ENCODE data around the gene HSD17B3. TPM values are rescaled to one million over a fixed set of nuclear protein-coding genes. Genes with fewer than 3 reads are reported as not detected.

HSD17B3 gene
- total RNA-seq, 6 experiments from 2014 or later = not detected

DNA sequence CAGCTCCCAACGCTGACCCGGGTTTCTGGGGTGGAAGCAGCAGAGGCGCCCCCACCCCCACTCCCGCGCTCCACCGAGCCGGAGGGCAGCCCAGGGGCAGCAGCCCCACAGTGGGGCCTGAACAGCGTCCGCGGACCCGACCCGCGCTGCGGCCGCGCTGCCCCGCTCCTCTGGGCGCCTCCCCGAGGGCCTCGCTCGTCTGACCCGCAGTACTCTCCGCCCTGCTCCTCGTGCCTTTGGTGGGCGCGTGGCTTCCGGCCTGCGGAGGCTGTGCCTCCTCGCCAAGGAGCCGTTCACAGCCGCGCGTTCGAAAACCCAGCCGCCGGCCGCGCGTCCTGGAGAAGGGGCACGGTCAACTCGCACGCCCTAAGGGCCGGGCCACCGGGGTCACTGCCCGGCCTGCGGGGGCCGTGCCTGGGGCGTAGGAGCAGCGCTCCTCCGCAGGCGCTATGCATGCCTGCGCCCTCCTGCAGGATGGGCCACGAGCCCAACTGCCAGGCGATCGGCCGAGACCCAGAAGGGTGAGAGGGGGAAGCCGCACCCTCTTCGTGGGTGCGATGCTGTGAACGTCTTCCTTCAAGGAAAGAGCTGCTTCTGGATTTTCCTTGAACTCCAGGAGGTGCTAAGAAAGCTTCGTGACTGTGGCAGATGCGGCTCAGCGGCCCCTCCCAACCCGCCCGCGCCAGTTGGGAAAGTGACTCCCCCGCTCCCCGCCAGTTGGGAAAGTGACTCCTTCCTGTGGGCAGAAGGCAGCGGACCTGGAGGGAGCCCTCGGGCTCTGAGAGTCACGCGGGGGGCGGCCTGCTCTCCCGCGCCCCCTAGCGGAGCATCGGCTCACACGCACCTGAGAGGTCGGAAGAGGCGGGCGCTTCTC is 82.7 kb downstream of the HSD17B3 start:
- TF ChIP-seq CTCF (IDR thresholded peaks at IDR 0.05) = peak; percentile 75
- H3K36me3 Mint-ChIP-seq (ENCODE audit: low read depth) = no peaks in the 10 kb centered on the region; the same call in 1 of the 2 replicates
- peaks cover 7% of the 10 kb centered on the region for H3K4me1 Mint-ChIP-seq (ENCODE audit: low read depth)
- peaks cover 27% of the 10 kb centered on the region for H3K27me3 Mint-ChIP-seq (ENCODE audit: insufficient read depth)
- no peak overlapping the region for H3K27ac Mint-ChIP-seq
- peaks cover 5% of the 10 kb centered on the region for H3K9me3 Mint-ChIP-seq
- no peak for DNase-seq
- H3K4me3 Mint-ChIP-seq = no peak overlapping the region

DNA sequence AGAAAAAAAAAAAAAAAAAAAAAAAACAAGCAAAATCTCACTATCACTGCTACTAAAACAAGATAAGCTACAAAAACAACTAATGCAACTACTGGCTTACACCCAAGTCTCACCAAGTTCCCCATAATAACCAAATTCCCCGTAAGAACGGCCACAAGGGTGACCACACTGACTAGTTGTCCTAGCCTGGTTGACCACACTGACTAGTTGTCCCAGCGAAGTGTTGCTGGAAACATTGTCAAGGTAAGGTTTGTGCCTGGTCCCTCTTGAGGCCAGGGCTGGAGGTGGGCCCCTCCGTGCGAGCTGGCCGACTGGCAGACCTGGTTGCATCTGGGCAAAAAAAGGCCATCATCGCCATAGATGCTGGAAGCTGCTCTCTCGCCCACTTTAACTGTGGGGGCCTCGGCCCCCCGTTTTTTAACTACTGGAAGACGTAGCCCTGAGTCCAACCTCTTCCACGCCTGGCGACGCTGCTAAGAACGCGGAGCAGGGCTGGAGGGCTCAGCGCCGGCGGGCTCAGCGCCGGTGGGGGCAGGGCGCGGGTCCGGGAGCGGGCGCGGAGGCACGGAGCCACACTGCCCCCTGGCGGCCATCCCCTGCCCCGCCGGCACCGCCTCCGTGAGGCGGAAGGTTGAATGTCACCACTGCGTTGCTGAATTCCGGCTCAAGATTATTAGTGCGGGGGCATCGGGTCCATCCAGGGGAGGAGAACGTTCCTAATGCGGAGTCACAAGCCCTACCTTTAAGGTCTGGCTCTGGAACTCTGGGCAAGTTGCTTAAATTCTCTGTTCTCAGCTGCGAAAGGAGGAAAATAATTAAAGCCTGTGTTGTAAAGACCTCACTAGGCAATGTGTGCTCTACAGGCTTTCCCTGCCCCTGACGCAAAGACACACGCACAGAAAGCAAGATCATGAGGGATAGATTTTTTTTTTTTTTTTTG is 84.0 kb downstream of the HSD17B3 start:
- H3K27ac Mint-ChIP-seq = no peak overlapping the region
- peaks cover 37% of the 10 kb centered on the region for H3K27me3 Mint-ChIP-seq (ENCODE audit: insufficient read depth)
- H3K9me3 Mint-ChIP-seq = no peaks in the 10 kb centered on the region
- peaks cover 7% of the 10 kb centered on the region for H3K4me1 Mint-ChIP-seq (ENCODE audit: low read depth)
- no peaks in the 10 kb centered on the region for H3K36me3 Mint-ChIP-seq (ENCODE audit: low read depth)
- peak overlapping the region; percentile 76 for H3K4me3 Mint-ChIP-seq
- peak; percentile 6 for DNase-seq
- peak; percentile 99 for TF ChIP-seq CTCF (IDR thresholded peaks at IDR 0.05)

- Mint-ChIP-seq H3K36me3 (ENCODE audit: low read depth) (no peaks in the 10 kb centered on the region), H3K27me3 (ENCODE audit: insufficient read depth) (peaks cover 41% of the 10 kb centered on the region), H3K9me3 (no peaks in the 10 kb centered on the region), H3K27ac (no peak overlapping the region), H3K4me1 (ENCODE audit: low read depth) (peaks cover 7% of the 10 kb centered on the region), H3K4me3 (no peak overlapping the region)
- TF ChIP-seq CTCF (IDR thresholded peaks at IDR 0.05) = no peak
- no peak for DNase-seq
Observed at GRCh38 chr9:96217294-96217707, 84.7 kb downstream of the HSD17B3 start.

DNA sequence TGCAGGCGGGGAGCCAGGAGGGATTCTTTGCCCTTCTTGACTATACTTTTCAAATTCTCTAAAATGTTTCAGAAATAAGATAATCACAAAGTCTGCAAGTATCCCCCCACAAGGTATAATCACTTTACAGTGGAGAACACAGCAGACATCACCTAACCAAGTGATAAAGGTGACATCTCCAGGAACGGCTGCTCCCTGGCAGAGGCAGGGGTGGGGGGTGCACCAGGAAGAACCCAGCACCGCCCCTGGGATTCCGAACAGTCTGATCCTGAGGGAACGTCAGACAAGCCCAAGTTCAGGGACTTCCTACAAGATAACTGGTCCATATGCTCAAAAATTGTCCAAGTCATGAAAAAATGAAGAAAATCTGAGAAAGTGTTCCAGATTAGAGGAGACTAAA is 85.4 kb downstream of the HSD17B3 start:
- no peak for TF ChIP-seq CTCF (IDR thresholded peaks at IDR 0.05)
- no peaks in the 10 kb centered on the region for H3K36me3 Mint-ChIP-seq (ENCODE audit: low read depth)
- no peak overlapping the region for H3K4me3 Mint-ChIP-seq
- DNase-seq = no peak
- H3K4me1 Mint-ChIP-seq (ENCODE audit: low read depth) = peaks cover 7% of the 10 kb centered on the region
- H3K27ac Mint-ChIP-seq = no peak overlapping the region
- no peaks in the 10 kb centered on the region for H3K9me3 Mint-ChIP-seq
- peaks cover 38% of the 10 kb centered on the region for H3K27me3 Mint-ChIP-seq (ENCODE audit: insufficient read depth)

GRCh38 chr9:96215841-96216240 is 86.1 kb downstream of the HSD17B3 start:
- no peak for DNase-seq

More at GRCh38 chr9:96215841-96216240, 86.1 kb downstream of the HSD17B3 start:
- H3K27me3 Mint-ChIP-seq (ENCODE audit: insufficient read depth) = peaks cover 40% of the 10 kb centered on the region
- H3K27ac Mint-ChIP-seq = no peak overlapping the region
- peaks cover 7% of the 10 kb centered on the region for H3K4me1 Mint-ChIP-seq (ENCODE audit: low read depth)
- H3K9me3 Mint-ChIP-seq = no peaks in the 10 kb centered on the region
- no peaks in the 10 kb centered on the region for H3K36me3 Mint-ChIP-seq (ENCODE audit: low read depth)
- no peak overlapping the region for H3K4me3 Mint-ChIP-seq
- no peak for TF ChIP-seq CTCF (IDR thresholded peaks at IDR 0.05)
